ENCODE results near the gene CUEDC1.

DNA sequence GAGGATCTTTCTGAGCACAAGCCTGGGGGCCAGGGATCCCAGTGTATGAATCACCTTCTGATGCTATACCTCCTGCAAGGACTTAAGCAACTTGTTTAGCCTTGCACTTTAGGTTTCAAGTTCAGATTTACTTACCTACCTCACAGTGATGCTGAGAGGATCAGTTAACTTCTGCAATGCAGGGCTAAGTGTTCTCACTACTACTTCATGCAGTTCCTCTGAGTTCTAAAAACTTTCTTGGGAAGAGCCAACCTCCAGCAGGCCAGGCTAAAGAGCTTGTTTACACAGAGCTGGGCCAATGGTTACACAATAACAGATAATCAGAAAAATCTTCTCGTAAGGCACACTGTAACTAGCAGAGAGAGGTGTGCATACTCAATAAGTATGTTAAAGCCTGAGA, 19.8 kb upstream of the CUEDC1 start:
- TF ChIP-seq, protein P1, sequence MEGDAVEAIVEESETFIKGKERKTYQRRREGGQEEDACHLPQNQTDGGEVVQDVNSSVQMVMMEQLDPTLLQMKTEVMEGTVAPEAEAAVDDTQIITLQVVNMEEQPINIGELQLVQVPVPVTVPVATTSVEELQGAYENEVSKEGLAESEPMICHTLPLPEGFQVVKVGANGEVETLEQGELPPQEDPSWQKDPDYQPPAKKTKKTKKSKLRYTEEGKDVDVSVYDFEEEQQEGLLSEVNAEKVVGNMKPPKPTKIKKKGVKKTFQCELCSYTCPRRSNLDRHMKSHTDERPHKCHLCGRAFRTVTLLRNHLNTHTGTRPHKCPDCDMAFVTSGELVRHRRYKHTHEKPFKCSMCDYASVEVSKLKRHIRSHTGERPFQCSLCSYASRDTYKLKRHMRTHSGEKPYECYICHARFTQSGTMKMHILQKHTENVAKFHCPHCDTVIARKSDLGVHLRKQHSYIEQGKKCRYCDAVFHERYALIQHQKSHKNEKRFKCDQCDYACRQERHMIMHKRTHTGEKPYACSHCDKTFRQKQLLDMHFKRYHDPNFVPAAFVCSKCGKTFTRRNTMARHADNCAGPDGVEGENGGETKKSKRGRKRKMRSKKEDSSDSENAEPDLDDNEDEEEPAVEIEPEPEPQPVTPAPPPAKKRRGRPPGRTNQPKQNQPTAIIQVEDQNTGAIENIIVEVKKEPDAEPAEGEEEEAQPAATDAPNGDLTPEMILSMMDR (conservative IDR thresholded peaks at IDR 0.05): no peak
- no peak for TF ChIP-seq EZH2 (IDR thresholded peaks at IDR 0.05; ENCODE audit: low read depth)

Data from PC-9 (cell line).